C4-2B (cell line): ENCODE data around the gene MOB1B.
"Not testable (repeated sequence)": the region's sequence is repeated elsewhere in the genome, so short reads cannot be mapped to it uniquely, and the experiment has no call there.

Experiments used
- ZFX ChIP-seq: fragments of 450-650 bp; IDR thresholded peaks from 2 replicates; pipeline ENCODE4 v1.6.1; 2017
- TF ChIP-seq, protein P1 (sequence below): fragments of 450-650 bp; conservative IDR thresholded peaks from 2 replicates; pipeline ENCODE4 v1.5.1; 2017; ENCODE audit warnings: mild to moderate bottlenecking

DNA sequence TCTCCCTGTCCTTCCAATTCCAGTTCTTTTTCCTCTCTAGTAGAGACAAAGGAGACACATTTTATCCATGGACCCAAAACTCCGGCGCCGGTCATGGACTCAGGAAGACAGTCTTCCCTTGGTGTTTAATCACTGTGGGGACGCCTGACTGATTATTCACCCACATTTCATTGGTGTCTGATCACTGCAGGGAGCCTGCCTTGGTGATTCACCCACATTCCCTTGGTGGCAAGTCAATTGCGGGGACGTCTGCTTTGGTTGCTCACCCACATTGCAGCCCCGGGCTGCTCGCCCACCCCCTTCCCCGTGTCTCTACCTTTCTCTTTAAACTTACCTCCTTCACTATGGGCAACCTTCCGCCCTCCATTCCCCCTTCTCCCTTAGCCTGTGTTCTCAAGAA, 129.9 kb downstream of the MOB1B start:
- TF ChIP-seq, protein P1, sequence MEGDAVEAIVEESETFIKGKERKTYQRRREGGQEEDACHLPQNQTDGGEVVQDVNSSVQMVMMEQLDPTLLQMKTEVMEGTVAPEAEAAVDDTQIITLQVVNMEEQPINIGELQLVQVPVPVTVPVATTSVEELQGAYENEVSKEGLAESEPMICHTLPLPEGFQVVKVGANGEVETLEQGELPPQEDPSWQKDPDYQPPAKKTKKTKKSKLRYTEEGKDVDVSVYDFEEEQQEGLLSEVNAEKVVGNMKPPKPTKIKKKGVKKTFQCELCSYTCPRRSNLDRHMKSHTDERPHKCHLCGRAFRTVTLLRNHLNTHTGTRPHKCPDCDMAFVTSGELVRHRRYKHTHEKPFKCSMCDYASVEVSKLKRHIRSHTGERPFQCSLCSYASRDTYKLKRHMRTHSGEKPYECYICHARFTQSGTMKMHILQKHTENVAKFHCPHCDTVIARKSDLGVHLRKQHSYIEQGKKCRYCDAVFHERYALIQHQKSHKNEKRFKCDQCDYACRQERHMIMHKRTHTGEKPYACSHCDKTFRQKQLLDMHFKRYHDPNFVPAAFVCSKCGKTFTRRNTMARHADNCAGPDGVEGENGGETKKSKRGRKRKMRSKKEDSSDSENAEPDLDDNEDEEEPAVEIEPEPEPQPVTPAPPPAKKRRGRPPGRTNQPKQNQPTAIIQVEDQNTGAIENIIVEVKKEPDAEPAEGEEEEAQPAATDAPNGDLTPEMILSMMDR = not testable (repeated sequence)
- TF ChIP-seq ZFX = not testable (repeated sequence)
